H9 (cell line): ENCODE measurements around the gene KRT2. TPM values are rescaled to one million over a fixed set of nuclear protein-coding genes. Genes with fewer than 3 reads are reported as not detected.

Experiments used
- DNase-seq: peaks from one replicate; pipeline ENCODE4 v3.0.0-alpha.2; 2017
- H2AFZ ChIP-seq: one replicate; pipeline ENCODE4 v1.6.1; 2013; ENCODE audit warnings: mild to moderate bottlenecking, low read length, control low read depth, moderate library complexity
- H2AK5ac ChIP-seq: 2 replicates; pipeline ENCODE4 v1.6.1; 2013; ENCODE audit warnings: low read length, control low read depth, mixed read lengths; ENCODE audit not compliant: insufficient read length
- H2BK120ac ChIP-seq: one replicate; pipeline ENCODE4 v1.6.1; 2013; ENCODE audit warnings: low read depth, mild to moderate bottlenecking, low read length, control low read depth, inconsistent platforms; ENCODE audit not compliant: poor library complexity, severe bottlenecking
- H2BK12ac ChIP-seq: 2 replicates; pipeline ENCODE4 v1.6.1; 2013; ENCODE audit warnings: low read length, control low read depth, mixed read lengths, low read depth; ENCODE audit not compliant: insufficient read length
- H2BK15ac ChIP-seq: 2 replicates; pipeline ENCODE4 v1.6.1; 2013; ENCODE audit warnings: low read depth, low read length, control low read depth
- H2BK20ac ChIP-seq: one replicate; pipeline ENCODE4 v1.6.1; 2013; ENCODE audit warnings: low read depth, mild to moderate bottlenecking, low read length, control low read depth, inconsistent platforms; ENCODE audit not compliant: poor library complexity, severe bottlenecking
- H2BK5ac ChIP-seq: 2 replicates; pipeline ENCODE4 v1.6.1; 2013; ENCODE audit warnings: low read length, control low read depth, mixed read lengths; ENCODE audit not compliant: insufficient read length
- H3K14ac ChIP-seq: 2 replicates; pipeline ENCODE4 v1.6.1; 2013; ENCODE audit warnings: low read length, control low read depth; ENCODE audit not compliant: insufficient read depth
- H3K18ac ChIP-seq: 2 replicates; pipeline ENCODE4 v1.6.1; 2013; ENCODE audit warnings: low read depth, mild to moderate bottlenecking, mixed read lengths, low read length, control low read depth; ENCODE audit not compliant: insufficient read length
- H3K23ac ChIP-seq: 2 replicates; pipeline ENCODE4 v1.6.1; 2013; ENCODE audit warnings: low read length, control low read depth, mixed read lengths, low read depth; ENCODE audit not compliant: insufficient read length
- H3K23me2 ChIP-seq: 2 replicates; pipeline ENCODE4 v1.6.1; 2013; ENCODE audit warnings: low read depth, mild to moderate bottlenecking, mixed read lengths, low read length, control low read depth; ENCODE audit not compliant: insufficient read length, poor library complexity, severe bottlenecking
- H3K27ac ChIP-seq: 2 replicates; pipeline ENCODE4 v1.5.1; 2013; ENCODE audit warnings: low read length, control low read depth, mixed read lengths, low read depth; ENCODE audit not compliant: insufficient read length
- H3K27me3 ChIP-seq: 2 replicates; pipeline ENCODE4 v1.6.1; 2013; ENCODE audit warnings: low read length, control low read depth, inconsistent platforms; ENCODE audit not compliant: insufficient read depth
- H3K4ac ChIP-seq: 2 replicates; pipeline ENCODE4 v1.6.1; 2013; ENCODE audit warnings: low read depth, mild to moderate bottlenecking, control low read depth, inconsistent platforms, low read length, moderate library complexity
- H3K4me1 ChIP-seq: 2 replicates; pipeline ENCODE4 v1.6.1; 2013; ENCODE audit warnings: low read length, control low read depth, inconsistent platforms; ENCODE audit not compliant: insufficient read depth
- H3K4me2 ChIP-seq: 2 replicates; pipeline ENCODE4 v1.6.1; 2013; ENCODE audit warnings: low read length, control low read depth, mixed read lengths; ENCODE audit not compliant: insufficient read length, insufficient read depth
- H3K56ac ChIP-seq: 2 replicates; pipeline ENCODE4 v1.6.1; 2013; ENCODE audit warnings: low read depth, mild to moderate bottlenecking, mixed read lengths, low read length, control low read depth; ENCODE audit not compliant: insufficient read length
- H3K79me1 ChIP-seq: 2 replicates; pipeline ENCODE4 v1.6.1; 2013; ENCODE audit warnings: low read depth, mild to moderate bottlenecking, moderate library complexity, low read length, control low read depth, inconsistent platforms; ENCODE audit not compliant: insufficient read depth, poor library complexity, severe bottlenecking
- H3K79me2 ChIP-seq: 2 replicates; pipeline ENCODE4 v1.6.1; 2013; ENCODE audit warnings: low read length, control low read depth, inconsistent platforms; ENCODE audit not compliant: insufficient read depth
- H3K9ac ChIP-seq: 2 replicates; pipeline ENCODE4 v1.6.1; 2013; ENCODE audit warnings: low read length, control low read depth, mixed read lengths; ENCODE audit not compliant: insufficient read length; ENCODE audit errors: extremely low read depth
- H3K9me3 ChIP-seq: one replicate; pipeline ENCODE4 v1.6.1; 2013; ENCODE audit warnings: low read depth, low read length, inconsistent platforms; ENCODE audit not compliant: control insufficient read depth
- H3T11ph ChIP-seq: one replicate; pipeline ENCODE4 v1.6.1; 2013; ENCODE audit warnings: mild to moderate bottlenecking, low read length, control low read depth, inconsistent platforms
- H4K20me1 ChIP-seq: one replicate; pipeline ENCODE4 v1.6.1; 2013; ENCODE audit not compliant: control insufficient read depth, insufficient read length, insufficient read depth
- H4K5ac ChIP-seq: 2 replicates; pipeline ENCODE4 v1.6.1; 2013; ENCODE audit warnings: low read depth, mild to moderate bottlenecking, mixed read lengths, low read length, control low read depth; ENCODE audit not compliant: insufficient read length
- H4K8ac ChIP-seq: replicated peaks from 2 replicates; pipeline ENCODE4 v1.6.1; 2013; ENCODE audit warnings: low read length, control low read depth, mixed read lengths, low read depth; ENCODE audit not compliant: insufficient read length
- H4K91ac ChIP-seq: 2 replicates; pipeline ENCODE4 v1.6.1; 2013; ENCODE audit warnings: low read depth, mild to moderate bottlenecking, moderate library complexity, mixed read lengths, low read length, control low read depth; ENCODE audit not compliant: insufficient read length
- H3K27ac Mint-ChIP-seq, 3 experiments: 2 replicates in 2 of 3; 3 replicates in 1 of 3; pipeline ENCODE4 v1.8.0; 2020 to 2021; ENCODE audit warnings: mixed read lengths in 3 of 3, mild to moderate bottlenecking in 1 of 3, moderate library complexity in 1 of 3
- H3K27me3 Mint-ChIP-seq: 2 replicates; pipeline ENCODE4 v1.8.0; 2021; ENCODE audit warnings: low read depth, mild to moderate bottlenecking, moderate library complexity, mixed read lengths
- H3K36me3 Mint-ChIP-seq, 3 experiments: 2 replicates in 2 of 3; 3 replicates in 1 of 3; pipeline ENCODE4 v1.8.0; 2020 to 2021; ENCODE audit warnings: low read depth in 3 of 3, mixed read lengths in 3 of 3; ENCODE audit not compliant: insufficient read depth in 1 of 3
- H3K4me1 Mint-ChIP-seq, 2 experiments: 2 replicates each; pipeline ENCODE4 v1.8.0; 2020; ENCODE audit warnings: mixed read lengths in 2 of 2
- H3K4me3 Mint-ChIP-seq, 2 experiments: 2 replicates in 1 of 2; 3 replicates in 1 of 2; pipeline ENCODE4 v1.8.0; 2020 to 2021; ENCODE audit warnings: mild to moderate bottlenecking in 2 of 2, mixed read lengths in 2 of 2, moderate library complexity in 1 of 2
- H3K9me3 Mint-ChIP-seq, 2 experiments: 2 replicates in 1 of 2; 3 replicates in 1 of 2; pipeline ENCODE4 v1.8.0; 2020; ENCODE audit warnings: mild to moderate bottlenecking in 2 of 2, mixed read lengths in 2 of 2, moderate library complexity in 1 of 2
- CTCF ChIP-seq: fragments of 200-600 bp; sonication (generic); conservative IDR thresholded peaks from 3 replicates; pipeline ENCODE4 v1.8.0; 2021; ENCODE audit warnings: antibody characterized with exemption, mild to moderate bottlenecking
- WGBS: extraction: QIAGEN DNeasy Blood & Tissue Kit; methylation state at CpG from one replicate; pipeline ENCODE4 v1.1.7; 2013; ENCODE audit warnings: missing lambda C conversion rate, low lambda C conversion rate, mixed read lengths; ENCODE audit not compliant: insufficient read length; ENCODE audit errors: extremely low coverage; 5-methylcytosine and 5-hydroxymethylcytosine counted together
- total RNA-seq: library from RNA; stranded (reverse); gene quantifications from 2 replicates; pipeline ENCODE4 v1.2.1, GENCODE V29; 2021

The KRT2 gene
- total RNA-seq, 1 experiment from 2014 or later = not detected

GRCh38 chr12:52648012-52648550, 3.9 kb downstream of the KRT2 start:
- Histone ChIP-seq H4K91ac (no peak overlapping the region), H3K27me3 (no peaks in the 10 kb centered on the region), H3K56ac (no peak overlapping the region), H2AK5ac (no peak overlapping the region), H3K4me1 (no peaks in the 10 kb centered on the region), H3K27ac (no peak overlapping the region), H3K79me1 (no peaks in the 10 kb centered on the region), H4K5ac (no peak overlapping the region), H3K9me3 (no peaks in the 10 kb centered on the region), H3K9ac (no peak overlapping the region), H3K18ac (no peak overlapping the region), H2AFZ (no peak overlapping the region), H2BK12ac (no peak overlapping the region), H2BK120ac (no peak overlapping the region), H2BK20ac (no peak overlapping the region), H4K8ac (no peak overlapping the region), H2BK15ac (no peak overlapping the region), H3K23me2 (no peaks in the 10 kb centered on the region), H3T11ph (no peak overlapping the region), H3K4ac (no peak overlapping the region), H2BK5ac (no peak overlapping the region), H3K23ac (no peak overlapping the region), H4K20me1 (no peaks in the 10 kb centered on the region), H3K79me2 (no peaks in the 10 kb centered on the region), H3K4me2 (no peak overlapping the region), H3K14ac (no peak overlapping the region)
- Mint-ChIP-seq H3K4me3 (no peak overlapping the region), H3K36me3 (no peaks in the 10 kb centered on the region), H3K27ac (peak overlapping the region in 1 of 3 experiments; percentile 34; a peak in 1 of 7 replicates), H3K27me3 (peaks cover 24% of the 10 kb centered on the region), H3K4me1 (no peaks in the 10 kb centered on the region), H3K9me3 (peaks cover 2 to 9% of the 10 kb centered on the region in 2 experiments; a peak in 2 of 5 replicates)
- no peak for TF ChIP-seq CTCF
- WGBS = no CpG with 5 or more reads among the region's 8 CpGs
- peak; percentile 12 for DNase-seq
